WTC11 (cell line): ENCODE data around the gene NT5C1A.

ENCODE experiments used
- CBFB ChIP-seq: sonication (generic); formaldehyde crosslinking; IDR thresholded peaks from 2 replicates; pipeline ENCODE4 v1.8.1; 2022; ENCODE audit warnings: mild to moderate bottlenecking, low read depth, missing genetic modification reagents
- CREB1 ChIP-seq: sonication (generic); formaldehyde crosslinking; IDR thresholded peaks from 2 replicates; pipeline ENCODE4 v1.8.0; 2023; ENCODE audit warnings: mild to moderate bottlenecking, missing genetic modification reagents
- CTCF ChIP-seq: fragments of 200-600 bp; IDR thresholded peaks from 2 replicates; pipeline ENCODE4 v1.8.0; 2022; ENCODE audit warnings: antibody characterized with exemption
- E2F1 ChIP-seq: sonication (generic); formaldehyde crosslinking; IDR thresholded peaks from 2 replicates; pipeline ENCODE4 v1.8.0; 2022; ENCODE audit warnings: mild to moderate bottlenecking, missing genetic modification reagents
- ESRRA ChIP-seq: sonication (generic); formaldehyde crosslinking; IDR thresholded peaks from 2 replicates; pipeline ENCODE4 v1.8.1; 2022; ENCODE audit warnings: mild to moderate bottlenecking, missing genetic modification reagents, borderline replicate concordance
- IRF1 ChIP-seq: sonication (generic); formaldehyde crosslinking; IDR thresholded peaks from 2 replicates; pipeline ENCODE4 v1.8.0; 2023; ENCODE audit warnings: missing genetic modification reagents
- NFE2L1 ChIP-seq: sonication (generic); formaldehyde crosslinking; IDR thresholded peaks from 2 replicates; pipeline ENCODE4 v1.8.1; 2023; ENCODE audit warnings: missing genetic modification reagents
- NR1H2 ChIP-seq: sonication (generic); formaldehyde crosslinking; IDR thresholded peaks from 2 replicates; pipeline ENCODE4 v1.9.0; 2021; ENCODE audit warnings: mild to moderate bottlenecking, moderate library complexity, missing genetic modification reagents
- NR2C2 ChIP-seq: sonication (generic); formaldehyde crosslinking; IDR thresholded peaks from 2 replicates; pipeline ENCODE4 v1.8.0; 2022; ENCODE audit warnings: mild to moderate bottlenecking, missing genetic modification reagents
- PREB ChIP-seq: sonication (generic); formaldehyde crosslinking; IDR thresholded peaks from 2 replicates; pipeline ENCODE4 v1.8.1; 2022; ENCODE audit warnings: mild to moderate bottlenecking, missing genetic modification reagents, moderate library complexity, borderline replicate concordance
- RELA ChIP-seq: sonication (generic); formaldehyde crosslinking; IDR thresholded peaks from 2 replicates; pipeline ENCODE4 v1.8.1; 2022; ENCODE audit warnings: missing genetic modification reagents, mild to moderate bottlenecking, borderline replicate concordance
- SP1 ChIP-seq: sonication (generic); formaldehyde crosslinking; conservative IDR thresholded peaks from 2 replicates; pipeline ENCODE4 v1.8.1; 2022; ENCODE audit warnings: missing genetic modification reagents
- ZNF121 ChIP-seq: sonication (generic); formaldehyde crosslinking; IDR thresholded peaks from 2 replicates; pipeline ENCODE4 v1.8.0; 2023; ENCODE audit warnings: missing genetic modification reagents
- ZNF263 ChIP-seq: sonication (generic); formaldehyde crosslinking; IDR thresholded peaks from 2 replicates; pipeline ENCODE4 v1.8.1; 2022; ENCODE audit warnings: low read depth, mild to moderate bottlenecking, moderate library complexity, missing genetic modification reagents

GRCh38 chr1:39657923-39658485 is 13.9 kb downstream of the NT5C1A start:
- TF ChIP-seq RELA (CRISPR knock-in tag) (no peak), CTCF (peak; percentile 76), CBFB (CRISPR knock-in tag) (no peak), E2F1 (CRISPR knock-in tag) (no peak), NFE2L1 (CRISPR knock-in tag) (no peak), ESRRA (CRISPR knock-in tag) (no peak), NR1H2 (CRISPR knock-in tag) (no peak), SP1 (CRISPR knock-in tag) (no peak), ZNF121 (CRISPR knock-in tag) (no peak), PREB (CRISPR knock-in tag) (no peak), CREB1 (CRISPR knock-in tag) (no peak), IRF1 (CRISPR knock-in tag) (no peak), NR2C2 (CRISPR knock-in tag) (no peak), ZNF263 (CRISPR knock-in tag) (no peak)
